ENCODE results near the gene ATP10A.

DNA sequence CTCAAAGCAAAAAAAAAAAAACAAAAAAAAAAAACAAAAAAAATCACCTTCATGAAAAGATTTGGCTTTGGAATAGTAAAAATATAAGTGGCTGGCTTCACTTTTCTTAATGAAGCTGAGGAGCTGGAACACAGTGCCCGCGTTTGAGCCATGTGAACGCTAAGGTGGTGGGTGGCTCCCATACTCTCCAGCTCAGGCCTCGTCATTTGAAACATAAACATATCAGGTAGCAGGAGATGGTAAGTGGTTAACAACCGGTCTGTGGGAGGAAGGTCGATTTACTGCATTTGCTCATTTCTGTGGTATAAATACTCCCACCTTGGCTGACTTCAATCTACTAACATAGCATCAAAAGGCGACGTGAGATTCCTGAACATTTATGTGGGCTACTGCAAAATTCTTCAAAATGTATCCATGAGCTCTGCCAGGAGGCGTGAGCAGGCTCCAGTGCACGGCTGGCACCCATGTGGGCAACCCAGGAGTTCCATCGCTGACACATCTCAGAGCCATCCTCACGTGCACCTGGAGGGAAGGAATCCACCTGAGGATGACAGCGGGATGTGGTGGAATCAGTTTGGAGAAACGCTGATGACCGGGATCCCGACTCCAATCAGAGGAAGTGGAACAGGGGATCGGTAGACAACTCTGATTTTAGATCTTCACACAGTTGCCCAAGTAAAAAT lies 157.6 kb downstream of the ATP10A start:
- TF ChIP-seq, protein P1, sequence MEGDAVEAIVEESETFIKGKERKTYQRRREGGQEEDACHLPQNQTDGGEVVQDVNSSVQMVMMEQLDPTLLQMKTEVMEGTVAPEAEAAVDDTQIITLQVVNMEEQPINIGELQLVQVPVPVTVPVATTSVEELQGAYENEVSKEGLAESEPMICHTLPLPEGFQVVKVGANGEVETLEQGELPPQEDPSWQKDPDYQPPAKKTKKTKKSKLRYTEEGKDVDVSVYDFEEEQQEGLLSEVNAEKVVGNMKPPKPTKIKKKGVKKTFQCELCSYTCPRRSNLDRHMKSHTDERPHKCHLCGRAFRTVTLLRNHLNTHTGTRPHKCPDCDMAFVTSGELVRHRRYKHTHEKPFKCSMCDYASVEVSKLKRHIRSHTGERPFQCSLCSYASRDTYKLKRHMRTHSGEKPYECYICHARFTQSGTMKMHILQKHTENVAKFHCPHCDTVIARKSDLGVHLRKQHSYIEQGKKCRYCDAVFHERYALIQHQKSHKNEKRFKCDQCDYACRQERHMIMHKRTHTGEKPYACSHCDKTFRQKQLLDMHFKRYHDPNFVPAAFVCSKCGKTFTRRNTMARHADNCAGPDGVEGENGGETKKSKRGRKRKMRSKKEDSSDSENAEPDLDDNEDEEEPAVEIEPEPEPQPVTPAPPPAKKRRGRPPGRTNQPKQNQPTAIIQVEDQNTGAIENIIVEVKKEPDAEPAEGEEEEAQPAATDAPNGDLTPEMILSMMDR (optimal IDR thresholded peaks at IDR 0.05 in 1 of 3, IDR thresholded peaks at IDR 0.05 in 1 of 3, conservative IDR thresholded peaks at IDR 0.05 in 1 of 3; ENCODE audit: extremely low read depth in 1 of 3, insufficient read depth in 2 of 3, low read length in 3 of 3): no peak
- no peak for TF ChIP-seq EZH2 (IDR thresholded peaks at IDR 0.05; ENCODE audit: low read length)
